Measurements from ENCODE around the gene DBX1. TPM values are rescaled to one million over a fixed set of nuclear protein-coding genes. Genes with fewer than 3 reads are reported as not detected.

DBX1 gene
- total and polyA plus RNA-seq, 10 donors = not detected

DNA sequence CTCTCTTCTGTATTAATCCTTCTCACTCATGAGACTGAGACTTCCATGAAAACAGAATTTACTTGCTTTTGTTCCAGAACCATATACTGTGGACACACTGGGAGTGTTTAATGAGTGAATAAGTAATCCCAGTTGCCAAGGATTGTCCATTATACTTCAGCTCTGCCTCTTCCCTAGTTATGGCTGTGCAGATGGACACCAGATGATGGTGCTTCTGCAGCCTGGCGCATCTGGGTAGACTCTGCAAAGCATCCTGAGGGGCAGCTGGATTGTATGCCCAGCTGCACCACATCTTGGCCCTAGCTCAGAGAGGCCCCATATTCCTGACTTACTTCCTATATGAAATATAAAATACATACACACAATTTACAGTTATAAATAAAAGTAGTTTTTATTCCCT is 43.5 kb downstream of the DBX1 start:
- H3K4me1 ChIP-seq = peaks cover 0 to 14% (median 2%) of the 10 kb centered on the region in 6 donors
- no peak for TF ChIP-seq POLR2A (IDR thresholded peaks at IDR 0.05)
- TF ChIP-seq POLR2AphosphoS5 (IDR thresholded peaks at IDR 0.05) = no peak
- TF ChIP-seq, protein P1, sequence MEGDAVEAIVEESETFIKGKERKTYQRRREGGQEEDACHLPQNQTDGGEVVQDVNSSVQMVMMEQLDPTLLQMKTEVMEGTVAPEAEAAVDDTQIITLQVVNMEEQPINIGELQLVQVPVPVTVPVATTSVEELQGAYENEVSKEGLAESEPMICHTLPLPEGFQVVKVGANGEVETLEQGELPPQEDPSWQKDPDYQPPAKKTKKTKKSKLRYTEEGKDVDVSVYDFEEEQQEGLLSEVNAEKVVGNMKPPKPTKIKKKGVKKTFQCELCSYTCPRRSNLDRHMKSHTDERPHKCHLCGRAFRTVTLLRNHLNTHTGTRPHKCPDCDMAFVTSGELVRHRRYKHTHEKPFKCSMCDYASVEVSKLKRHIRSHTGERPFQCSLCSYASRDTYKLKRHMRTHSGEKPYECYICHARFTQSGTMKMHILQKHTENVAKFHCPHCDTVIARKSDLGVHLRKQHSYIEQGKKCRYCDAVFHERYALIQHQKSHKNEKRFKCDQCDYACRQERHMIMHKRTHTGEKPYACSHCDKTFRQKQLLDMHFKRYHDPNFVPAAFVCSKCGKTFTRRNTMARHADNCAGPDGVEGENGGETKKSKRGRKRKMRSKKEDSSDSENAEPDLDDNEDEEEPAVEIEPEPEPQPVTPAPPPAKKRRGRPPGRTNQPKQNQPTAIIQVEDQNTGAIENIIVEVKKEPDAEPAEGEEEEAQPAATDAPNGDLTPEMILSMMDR (IDR thresholded peaks at IDR 0.05 in 8 of 11, conservative IDR thresholded peaks at IDR 0.05 in 3 of 11) = no peak
- H3K4me3 ChIP-seq = no peak overlapping the region
- peaks cover 0 to 48% (median 0%) of the 10 kb centered on the region in 6 donors for H3K36me3 ChIP-seq
- intact Hi-C loops (cut with DNase I; ENCODE audit: low total_unique reads) = no loop called here
- no peak overlapping the region for H3K27ac ChIP-seq
- H3K9me3 ChIP-seq = no peaks in the 10 kb centered on the region
- WGBS, 5 donors = 0 to 75% (median 50%) methylated on average over 1 of the region's 1 CpG
- no peak for DNase-seq
- H3K27me3 ChIP-seq (replicated peaks in 1 of 7) = no peaks in the 10 kb centered on the region

DNA sequence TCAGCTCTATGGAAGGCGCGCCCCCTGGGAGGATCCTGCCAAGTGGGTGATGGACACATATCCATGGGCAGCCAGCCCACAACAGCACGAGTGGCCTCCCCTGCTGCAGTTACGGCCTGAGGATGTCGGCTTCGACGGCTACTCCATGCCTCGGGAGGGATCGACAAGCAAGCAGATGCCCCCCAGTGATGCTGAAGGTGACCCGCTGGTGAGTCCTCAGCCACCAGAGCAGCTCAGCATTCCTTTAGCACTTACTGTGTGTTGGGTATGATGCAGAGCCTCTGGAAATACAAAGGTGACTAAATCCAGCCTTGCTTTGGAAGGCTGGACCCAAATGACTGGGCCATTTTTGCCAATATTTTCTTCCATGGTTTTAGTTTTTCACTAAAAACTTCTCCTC is 45.7 kb downstream of the DBX1 start:
- WGBS, 5 donors = 88 to 97% (median 96%) methylated on average over 1 to 10 of the region's 10 CpGs

DNA sequence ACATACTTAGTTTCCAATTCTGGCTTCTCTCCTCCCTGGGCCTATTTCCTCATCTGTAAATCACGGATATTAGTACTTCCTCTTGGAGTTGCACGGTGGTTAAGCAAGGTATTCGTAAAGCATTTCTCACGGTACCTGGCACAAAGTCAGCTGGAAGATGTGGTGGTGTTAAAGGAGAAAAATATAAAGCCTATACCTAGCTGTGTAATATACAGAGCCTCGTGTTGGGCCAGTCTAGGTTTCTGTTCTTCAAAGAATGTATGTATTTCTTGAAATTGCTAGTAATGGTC is 47.2 kb downstream of the DBX1 start:
- Histone ChIP-seq H3K4me1 (peaks cover 0 to 15% (median 2%) of the 10 kb centered on the region in 6 donors), H3K36me3 (peaks cover 0 to 41% (median 0%) of the 10 kb centered on the region in 6 donors), H3K27me3 (replicated peaks in 1 of 7) (no peaks in the 10 kb centered on the region), H3K27ac (no peak overlapping the region), H3K9me3 (no peaks in the 10 kb centered on the region), H3K4me3 (no peak overlapping the region)
- WGBS, 5 donors = 27 to 41% (median 37%) methylated on average over 5 of the region's 5 CpGs
- no peak for TF ChIP-seq POLR2AphosphoS5 (IDR thresholded peaks at IDR 0.05)
- TF ChIP-seq, protein P1 (IDR thresholded peaks at IDR 0.05 in 8 of 11, conservative IDR thresholded peaks at IDR 0.05 in 3 of 11) = no peak
- no peak for TF ChIP-seq POLR2A (IDR thresholded peaks at IDR 0.05)
- intact Hi-C loops (cut with DNase I; ENCODE audit: low total_unique reads) = loop anchor here (5.0 kb wide), 1 partner anchor 161 kb away; no protein-coding TSS in a partner anchor
- no peak for DNase-seq

More for the DNA sequence above, 45.7 kb downstream of the DBX1 start:
- H3K4me1 ChIP-seq = peaks cover 0 to 15% (median 2%) of the 10 kb centered on the region in 6 donors
- H3K27me3 ChIP-seq (replicated peaks in 1 of 7) = no peaks in the 10 kb centered on the region
- H3K36me3 ChIP-seq = peaks cover 0 to 47% (median 0%) of the 10 kb centered on the region in 6 donors
- no peaks in the 10 kb centered on the region for H3K9me3 ChIP-seq
- H3K4me3 ChIP-seq = no peak overlapping the region
- TF ChIP-seq POLR2A (IDR thresholded peaks at IDR 0.05) (no peak), POLR2AphosphoS5 (IDR thresholded peaks at IDR 0.05) (no peak)
- TF ChIP-seq, protein P1 (IDR thresholded peaks at IDR 0.05 in 8 of 11, conservative IDR thresholded peaks at IDR 0.05 in 3 of 11) = no peak
- no peak overlapping the region for H3K27ac ChIP-seq
- no peak for DNase-seq
- intact Hi-C loops (cut with DNase I; ENCODE audit: low total_unique reads) = loop anchor here (5.0 kb wide), 1 partner anchor 162 kb away; no protein-coding TSS in a partner anchor

DNA sequence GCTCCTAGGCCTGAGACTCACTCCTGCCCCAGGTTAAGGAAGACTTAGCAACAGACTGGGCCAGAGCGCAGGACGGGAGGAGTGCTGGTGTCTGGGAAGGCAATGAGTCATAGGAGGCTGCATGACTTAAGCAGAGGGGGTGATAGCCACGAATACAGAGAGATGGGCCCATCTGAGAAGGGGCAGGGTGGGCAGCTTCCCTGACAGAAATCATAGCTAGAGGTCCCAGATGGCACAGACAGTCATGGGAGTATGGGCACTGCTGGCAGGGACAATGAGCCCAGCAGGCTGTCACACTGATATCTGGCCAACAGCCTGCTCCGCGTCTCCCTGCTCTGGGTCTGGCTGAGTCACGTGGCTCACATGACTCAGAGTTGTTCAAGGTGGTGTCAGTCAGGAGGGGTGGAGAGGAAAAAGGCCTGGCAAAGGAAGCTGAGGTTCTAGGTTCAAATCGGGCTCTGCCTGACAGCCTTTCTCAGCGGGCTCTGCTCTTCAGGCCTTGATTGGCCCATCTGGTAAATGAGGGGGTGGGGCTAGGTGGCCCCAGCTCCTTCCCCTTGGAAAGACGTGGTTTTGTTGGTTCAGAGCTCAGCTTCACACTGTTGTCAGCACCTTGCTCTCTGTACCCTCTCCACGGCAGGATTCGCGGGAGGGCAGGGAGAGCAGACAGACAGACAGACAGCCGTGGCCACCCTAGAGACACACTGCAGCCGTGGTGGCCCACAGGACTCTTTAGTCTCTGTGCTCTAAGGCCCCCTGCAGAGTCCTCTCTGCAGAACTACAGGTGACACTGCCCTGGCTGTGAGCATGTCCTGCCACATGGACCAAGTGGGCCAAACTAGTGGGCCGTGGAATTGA is 47.8 kb downstream of the DBX1 start:
- 52 to 67% (median 59%) methylated on average over 10 to 15 of the region's 15 CpGs for WGBS, 5 donors
- peaks cover 0 to 15% (median 2%) of the 10 kb centered on the region in 6 donors for H3K4me1 ChIP-seq
- no peak for DNase-seq
- intact Hi-C loops (cut with DNase I; ENCODE audit: low total_unique reads) = loop anchor here (5.0 kb wide), 1 partner anchor 160 kb away; no protein-coding TSS in a partner anchor
- H3K9me3 ChIP-seq = no peaks in the 10 kb centered on the region
- H3K27me3 ChIP-seq (replicated peaks in 1 of 7) = no peaks in the 10 kb centered on the region
- H3K27ac ChIP-seq = no peak overlapping the region
- no peak for TF ChIP-seq POLR2A (IDR thresholded peaks at IDR 0.05)
- TF ChIP-seq, protein P1 (IDR thresholded peaks at IDR 0.05 in 8 of 11, conservative IDR thresholded peaks at IDR 0.05 in 3 of 11) = no peak
- TF ChIP-seq POLR2AphosphoS5 (IDR thresholded peaks at IDR 0.05) = no peak
- H3K4me3 ChIP-seq = no peak overlapping the region
- H3K36me3 ChIP-seq = peaks cover 0 to 41% (median 0%) of the 10 kb centered on the region in 6 donors

Measured in spleen (tissue), 11 donors.